Astrocyte (in vitro differentiated cells and primary cell): ENCODE measurements around the gene CSRNP3. TPM values are rescaled to one million over a fixed set of nuclear protein-coding genes. Genes with fewer than 3 reads are reported as not detected.

Experiments used
- DNase-seq: peaks from one replicate; pipeline ENCODE4 v3.0.0-alpha.2; 2010; ENCODE audit warnings: low read depth
- FAIRE-seq: peaks from 2 replicates; lab custom pipeline; 2011; peaks lifted over from hg19 to GRCh38; lab: Jason Lieb, UNC
- H2AFZ ChIP-seq: 2 replicates; pipeline ENCODE4 v1.6.0; 2012; ENCODE audit warnings: low read depth, low read length, inconsistent platforms
- H3K27ac ChIP-seq: 2 replicates; pipeline ENCODE4 v1.5.1; 2011; ENCODE audit warnings: low read depth, low read length, inconsistent platforms
- H3K27me3 ChIP-seq: 2 replicates; pipeline ENCODE4 v1.6.0; 2011; ENCODE audit warnings: low read length, inconsistent platforms; ENCODE audit not compliant: insufficient read depth
- H3K36me3 ChIP-seq: 2 replicates; pipeline ENCODE4 v1.5.1; 2011; ENCODE audit warnings: low read length, inconsistent platforms; ENCODE audit not compliant: insufficient read depth
- H3K4me1 ChIP-seq: 2 replicates; pipeline ENCODE4 v1.5.1; 2011; ENCODE audit warnings: low read length, inconsistent platforms; ENCODE audit not compliant: insufficient read depth
- H3K4me2 ChIP-seq: 2 replicates; pipeline ENCODE4 v1.6.0; 2012; ENCODE audit warnings: low read length, inconsistent platforms
- H3K4me3 ChIP-seq: 2 replicates; pipeline ENCODE4 v1.5.1; 2011; ENCODE audit warnings: low read depth, mild to moderate bottlenecking, low read length, inconsistent platforms; ENCODE audit not compliant: insufficient read depth
- H3K79me2 ChIP-seq: 2 replicates; pipeline ENCODE4 v1.6.0; 2012; ENCODE audit warnings: mild to moderate bottlenecking, low read length, inconsistent platforms; ENCODE audit not compliant: insufficient read depth
- H3K9ac ChIP-seq: 2 replicates; pipeline ENCODE4 v1.6.0; 2012; ENCODE audit warnings: mild to moderate bottlenecking, low read length, inconsistent platforms
- H3K9me3 ChIP-seq: 2 replicates; pipeline ENCODE4 v1.5.1; 2012; ENCODE audit warnings: low read depth, mild to moderate bottlenecking, low read length, inconsistent platforms; ENCODE audit not compliant: insufficient read depth
- H4K20me1 ChIP-seq: 2 replicates; pipeline ENCODE4 v1.6.0; 2012; ENCODE audit warnings: low read length, inconsistent platforms; ENCODE audit not compliant: insufficient read depth
- H3K27ac Mint-ChIP-seq: one replicate; pipeline ENCODE4 v1.8.0; 2021; ENCODE audit warnings: mild to moderate bottlenecking, mixed read lengths; ENCODE audit not compliant: unreplicated experiment
- H3K27me3 Mint-ChIP-seq: one replicate; pipeline ENCODE4 v1.8.0; 2021; ENCODE audit warnings: low read depth, mixed read lengths; ENCODE audit not compliant: unreplicated experiment
- H3K36me3 Mint-ChIP-seq: one replicate; pipeline ENCODE4 v1.8.0; 2021; ENCODE audit warnings: low read depth, mixed read lengths; ENCODE audit not compliant: unreplicated experiment
- H3K4me1 Mint-ChIP-seq: one replicate; pipeline ENCODE4 v1.8.0; 2021; ENCODE audit warnings: low read depth, mixed read lengths; ENCODE audit not compliant: unreplicated experiment
- H3K4me3 Mint-ChIP-seq: one replicate; pipeline ENCODE4 v1.8.0; 2021; ENCODE audit warnings: mild to moderate bottlenecking, moderate library complexity, mixed read lengths; ENCODE audit not compliant: unreplicated experiment
- H3K9me3 Mint-ChIP-seq: one replicate; pipeline ENCODE4 v1.8.0; 2021; ENCODE audit warnings: mild to moderate bottlenecking, mixed read lengths; ENCODE audit not compliant: unreplicated experiment
- CTCF ChIP-seq: IDR thresholded peaks from 2 replicates; pipeline ENCODE4 v1.5.1; 2011; ENCODE audit warnings: low read depth, mild to moderate bottlenecking, inconsistent platforms, low read length, moderate library complexity; ENCODE audit not compliant: insufficient read depth
- EZH2 ChIP-seq: IDR thresholded peaks from 2 replicates; pipeline ENCODE4 v1.6.1; 2012; ENCODE audit warnings: mild to moderate bottlenecking, low read length, inconsistent platforms; ENCODE audit not compliant: insufficient read depth
- total RNA-seq: library from RNA; stranded (reverse); gene quantifications from 2 replicates; pipeline ENCODE4 v1.2.1, GENCODE V29; 2021

CSRNP3 gene
- total RNA-seq, 1 donor from 2014 or later: 5.9 TPM

- H3K27me3 Mint-ChIP-seq: no peaks in the 10 kb centered on the region
- Histone ChIP-seq H4K20me1 (no peaks in the 10 kb centered on the region), H3K9ac (no peak overlapping the region), H3K4me3 (no peak overlapping the region), H3K4me2 (no peak overlapping the region), H3K27ac (no peak overlapping the region), H3K9me3 (no peaks in the 10 kb centered on the region), H3K79me2 (no peaks in the 10 kb centered on the region), H3K4me1 (no peaks in the 10 kb centered on the region), H3K36me3 (no peaks in the 10 kb centered on the region), H3K27me3 (no peaks in the 10 kb centered on the region), H2AFZ (no peak overlapping the region)
- FAIRE-seq (no peak), DNase-seq (no peak)
- no peaks in the 10 kb centered on the region for H3K4me1 Mint-ChIP-seq
- peaks cover 7% of the 10 kb centered on the region for H3K9me3 Mint-ChIP-seq
- H3K27ac Mint-ChIP-seq: no peak overlapping the region
- H3K4me3 Mint-ChIP-seq: no peak overlapping the region
- TF ChIP-seq EZH2 (no peak), CTCF (no peak)
- peaks cover 7% of the 10 kb centered on the region for H3K36me3 Mint-ChIP-seq
Measured at GRCh38 chr2:165593081-165593480, 123.6 kb downstream of the CSRNP3 start.

GRCh38 chr2:165594231-165594934, 124.9 kb downstream of the CSRNP3 start:
- Histone ChIP-seq H3K9ac (no peak overlapping the region), H3K4me2 (no peak overlapping the region), H3K4me3 (no peak overlapping the region), H3K27me3 (no peaks in the 10 kb centered on the region), H2AFZ (no peak overlapping the region), H4K20me1 (no peaks in the 10 kb centered on the region), H3K27ac (no peak overlapping the region), H3K4me1 (no peaks in the 10 kb centered on the region), H3K79me2 (no peaks in the 10 kb centered on the region), H3K36me3 (no peaks in the 10 kb centered on the region), H3K9me3 (no peaks in the 10 kb centered on the region)
- Mint-ChIP-seq H3K9me3 (peaks cover 7% of the 10 kb centered on the region), H3K4me3 (no peak overlapping the region), H3K27ac (no peak overlapping the region), H3K36me3 (peaks cover 7% of the 10 kb centered on the region), H3K4me1 (no peaks in the 10 kb centered on the region), H3K27me3 (no peaks in the 10 kb centered on the region)
- DNase-seq (no peak), FAIRE-seq (no peak)
- TF ChIP-seq EZH2 (no peak), CTCF (no peak)

- Histone ChIP-seq H3K4me2 (no peak overlapping the region), H3K4me3 (no peak overlapping the region), H3K79me2 (no peaks in the 10 kb centered on the region), H3K9ac (no peak overlapping the region), H3K4me1 (no peaks in the 10 kb centered on the region), H3K27ac (no peak overlapping the region), H2AFZ (no peak overlapping the region), H4K20me1 (no peaks in the 10 kb centered on the region), H3K36me3 (no peaks in the 10 kb centered on the region), H3K9me3 (no peaks in the 10 kb centered on the region), H3K27me3 (no peaks in the 10 kb centered on the region)
- TF ChIP-seq CTCF (no peak), EZH2 (no peak)
- H3K4me1 Mint-ChIP-seq: no peaks in the 10 kb centered on the region
- no peaks in the 10 kb centered on the region for H3K27me3 Mint-ChIP-seq
- no peak overlapping the region for H3K4me3 Mint-ChIP-seq
- H3K9me3 Mint-ChIP-seq: peaks cover 7% of the 10 kb centered on the region
- no peak overlapping the region for H3K27ac Mint-ChIP-seq
- peaks cover 7% of the 10 kb centered on the region for H3K36me3 Mint-ChIP-seq
- FAIRE-seq (no peak), DNase-seq (no peak)
Measured at GRCh38 chr2:165594935-165595255, 125.4 kb downstream of the CSRNP3 start.
